ENCODE measurements around the gene APOBEC3F.

The APOBEC3F gene

DNA sequence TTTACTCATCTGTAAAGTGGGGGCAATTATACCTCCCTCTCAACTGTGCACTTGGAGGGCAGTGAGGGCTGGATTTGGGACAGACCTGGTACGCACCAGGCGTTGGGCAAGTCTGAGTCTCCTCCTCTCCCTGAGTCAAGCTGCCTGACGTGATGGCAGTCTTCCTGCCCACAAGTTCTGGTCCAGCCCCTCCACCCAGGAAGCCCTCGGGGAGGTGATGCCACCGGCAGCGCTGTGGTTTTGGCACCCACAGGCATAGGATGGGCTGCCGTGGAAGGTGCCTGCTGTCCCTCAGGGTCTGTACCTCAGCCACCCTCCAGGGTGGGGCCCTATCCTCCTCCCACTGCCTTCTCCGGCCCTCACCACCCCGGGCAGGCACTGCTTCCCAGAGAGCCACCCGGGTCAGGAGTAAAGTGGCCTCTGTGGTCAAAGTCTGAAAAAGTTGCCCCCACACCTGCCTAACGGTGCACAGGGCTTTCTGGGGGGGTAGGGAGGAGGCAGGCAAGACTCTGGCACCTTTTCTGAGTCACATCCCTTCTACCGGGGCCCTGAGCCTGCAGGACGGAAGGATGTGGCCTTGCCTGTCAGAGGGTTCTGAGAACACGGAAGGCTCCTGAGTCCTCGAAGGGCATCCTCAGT lies 49.9 kb downstream of the APOBEC3F start:
- DNase-seq = no peak

DNA sequence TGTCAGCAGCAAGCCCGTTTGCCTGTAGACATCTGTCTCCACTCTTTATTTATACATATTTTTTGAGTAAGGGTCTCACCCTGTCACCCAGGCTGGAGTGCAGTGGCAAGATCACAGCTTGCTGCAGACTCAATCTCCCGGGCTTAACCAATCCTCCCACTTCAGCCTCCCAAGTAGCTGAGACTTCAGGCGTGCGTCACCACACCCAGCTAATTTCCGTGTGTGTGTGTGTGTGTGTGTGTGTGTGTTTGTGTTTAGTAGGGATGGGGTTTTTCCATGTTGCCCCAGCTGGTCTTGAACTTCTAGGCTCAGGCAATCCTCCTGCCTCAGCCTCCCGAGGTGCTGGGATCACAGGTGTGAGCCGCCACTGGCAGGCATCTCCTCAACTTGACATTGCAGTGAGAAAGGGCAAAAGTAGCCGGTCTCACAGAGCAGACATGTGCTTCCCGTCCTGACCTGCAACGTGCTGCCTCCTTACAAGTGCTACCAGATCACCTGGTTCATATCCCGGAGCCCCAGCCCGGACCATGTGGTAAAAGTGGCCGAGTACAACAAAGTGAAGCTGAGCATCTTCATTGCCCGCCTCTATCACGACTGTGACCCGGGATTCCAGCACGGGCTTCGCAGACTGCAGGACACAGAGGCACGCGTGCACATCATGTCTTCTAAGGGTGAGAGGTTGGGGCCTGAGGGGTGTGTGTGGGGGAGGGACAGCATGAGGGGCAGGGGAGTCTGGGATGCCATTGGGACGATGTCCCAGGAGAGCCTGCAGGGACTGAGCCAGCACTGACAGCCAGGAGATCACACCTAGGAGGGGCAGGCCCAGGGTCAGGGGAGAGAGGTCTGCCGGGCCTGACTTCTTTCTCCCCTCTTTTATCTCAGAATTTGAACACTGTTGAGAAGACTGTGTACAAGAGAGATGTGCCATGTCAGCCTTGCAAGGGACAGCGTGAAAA lies 50.7 kb downstream of the APOBEC3F start:
- no peak for DNase-seq

DNA sequence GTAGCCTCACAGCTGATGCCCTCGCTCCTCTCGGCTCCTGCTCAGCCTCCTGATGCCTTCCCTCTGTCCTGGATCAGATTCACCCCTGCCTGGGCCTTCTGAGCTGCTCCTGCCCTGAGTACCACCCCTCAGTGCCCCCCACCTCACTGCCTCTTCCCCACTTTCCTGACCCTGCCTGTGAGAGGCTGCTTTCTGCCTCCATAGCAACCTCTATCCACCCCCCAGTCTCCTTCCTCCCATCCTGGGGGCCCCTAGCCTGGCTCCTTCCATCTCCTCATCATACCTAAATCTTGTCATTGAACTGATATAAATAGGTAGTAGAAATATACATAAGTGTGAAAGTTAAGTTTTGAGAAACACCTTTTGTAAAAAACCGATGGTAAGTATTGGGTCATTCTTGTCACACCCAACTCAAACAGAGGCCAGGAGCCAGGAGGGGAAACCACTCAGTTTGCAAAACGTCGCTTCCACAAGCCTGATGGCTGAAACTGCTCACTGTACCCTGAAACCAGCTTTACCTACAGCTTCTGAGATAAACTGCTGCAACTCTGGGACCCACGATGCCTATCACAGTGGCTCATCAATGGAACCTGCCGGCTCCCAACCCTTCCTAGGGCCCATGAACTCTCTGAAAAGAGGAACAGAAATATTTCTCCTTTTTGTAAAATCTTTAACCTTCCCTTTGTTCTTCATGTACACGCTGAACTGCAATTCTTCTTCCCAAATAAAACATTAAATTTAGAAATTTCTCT lies 51.6 kb downstream of the APOBEC3F start:
- no peak for DNase-seq

DNA sequence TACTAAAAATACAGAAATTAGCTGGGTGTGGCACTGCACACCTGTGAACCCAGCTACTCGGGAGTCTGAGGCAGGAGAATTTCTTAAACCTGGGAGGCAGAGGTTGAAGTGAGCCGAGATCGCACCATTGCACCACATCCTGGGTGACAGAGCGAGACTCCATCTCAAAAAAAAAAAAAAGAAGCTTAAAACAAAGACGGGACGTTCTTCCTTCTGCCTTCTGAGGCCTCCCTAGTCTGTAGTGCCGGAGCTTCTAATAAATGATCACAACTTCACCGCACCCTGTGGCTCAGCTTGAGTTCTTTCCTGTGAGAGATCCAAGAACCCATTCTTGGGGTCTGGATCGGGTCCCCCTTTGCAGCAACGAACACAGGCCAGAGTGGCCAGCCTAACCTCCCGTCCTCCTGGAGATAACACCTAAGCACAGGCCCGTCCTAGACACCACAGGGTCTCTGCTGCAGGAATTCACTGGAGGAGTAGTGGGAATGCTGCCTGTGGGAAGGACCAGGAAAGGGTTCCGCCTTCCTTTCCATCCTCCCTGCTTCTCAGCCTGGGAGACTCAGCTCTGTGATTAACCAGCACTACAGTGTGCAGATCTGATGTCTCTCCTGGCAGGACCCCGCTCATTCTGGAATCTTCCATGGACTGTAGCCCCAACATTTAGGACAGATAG lies 54.2 kb downstream of the APOBEC3F start:
- no peak for DNase-seq

DNA sequence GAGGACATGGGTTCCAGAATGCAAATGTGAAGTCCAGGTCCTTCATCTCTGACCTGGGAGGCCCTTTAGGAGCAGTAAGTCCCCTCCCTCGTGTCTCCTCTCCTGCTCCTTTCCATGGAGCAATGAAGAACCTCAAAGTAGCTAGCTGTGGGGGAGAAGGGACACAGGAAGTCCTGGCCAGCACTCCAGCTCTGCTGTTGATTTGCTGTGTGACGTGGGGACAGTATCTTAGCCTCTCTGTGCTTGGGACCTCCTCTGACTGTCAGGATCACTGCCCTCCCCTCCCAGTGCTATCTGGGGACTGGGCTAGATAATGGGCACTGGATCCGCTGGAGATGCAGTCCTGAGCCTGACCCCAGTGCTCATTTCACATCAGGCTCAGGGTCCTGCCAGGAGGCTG lies 55.3 kb downstream of the APOBEC3F start:
- DNase-seq = no peak

DNA sequence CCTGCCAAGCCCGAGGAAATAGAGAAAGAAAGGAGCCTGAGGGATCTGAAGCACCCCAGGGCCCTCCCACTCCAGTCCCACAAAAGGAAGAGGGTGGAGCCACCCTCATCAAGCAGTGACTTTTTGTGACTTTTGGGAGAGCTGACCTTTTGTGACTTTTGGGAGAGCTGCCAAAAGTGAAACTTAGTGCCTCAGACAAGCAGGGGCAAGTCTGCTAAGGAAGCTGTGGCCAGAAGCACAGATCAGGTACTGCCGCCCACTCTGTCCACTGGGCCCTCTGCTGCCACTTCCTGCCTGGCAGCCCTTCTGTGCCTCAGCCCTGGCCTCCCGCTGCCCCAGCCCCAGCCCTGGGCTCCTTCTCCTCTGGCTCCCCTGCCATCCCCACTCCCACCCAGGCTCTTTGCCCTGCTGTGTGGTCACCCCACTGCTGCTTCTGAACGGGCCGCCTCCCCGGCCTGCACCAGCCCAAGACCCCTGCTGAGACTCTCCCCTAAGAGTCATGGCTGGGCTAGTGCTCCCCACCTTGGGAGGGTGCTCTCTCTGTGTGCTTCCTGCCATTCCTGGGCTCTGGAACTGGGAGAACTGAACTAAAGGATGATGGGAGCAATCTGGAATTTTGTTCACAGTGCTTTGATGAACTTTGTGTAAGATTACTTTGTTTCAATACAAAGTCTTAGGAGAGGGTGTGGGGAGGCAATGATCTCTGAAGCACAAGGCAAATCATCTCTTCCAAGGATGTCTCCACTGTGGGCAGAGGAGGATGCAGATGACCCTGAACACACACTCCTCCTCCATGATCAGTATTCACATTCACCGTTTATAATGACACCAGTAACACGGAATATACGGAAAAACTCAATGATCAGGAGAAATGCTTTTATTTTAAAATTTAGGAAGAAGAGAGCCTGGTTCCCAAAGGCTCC lies 56.7 kb downstream of the APOBEC3F start, which contains the start of gene APOBEC3H:
APOBEC3H (plus strand) TSS at position 147 of the 923 bp plus-strand sequence. CDS start 3,035 bp downstream, outside the sequence.
- peak in 3 of 56 donors; percentile 3 to 20 (median 4) for DNase-seq

DNA sequence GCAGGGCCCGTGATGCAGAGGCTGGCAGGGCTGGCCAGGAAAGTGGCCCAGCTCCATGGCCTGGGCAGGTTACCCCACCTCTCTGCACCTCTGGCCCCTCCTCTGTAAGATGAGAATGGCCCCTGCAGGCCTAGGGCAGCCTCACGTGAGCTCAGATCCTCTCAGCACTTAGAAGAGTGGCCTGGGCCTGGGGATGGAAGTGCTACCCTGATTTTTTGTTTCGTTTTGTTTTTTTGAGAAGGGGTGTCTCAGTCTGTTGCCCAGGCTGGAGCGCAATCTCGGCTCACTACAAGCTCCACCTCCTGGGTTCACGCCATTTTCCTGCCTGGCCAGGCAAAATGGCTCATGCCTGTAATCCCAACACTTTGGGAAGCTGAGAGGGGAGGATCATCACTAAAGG lies 57.4 kb downstream of the APOBEC3F start:
- no peak for DNase-seq

DNA sequence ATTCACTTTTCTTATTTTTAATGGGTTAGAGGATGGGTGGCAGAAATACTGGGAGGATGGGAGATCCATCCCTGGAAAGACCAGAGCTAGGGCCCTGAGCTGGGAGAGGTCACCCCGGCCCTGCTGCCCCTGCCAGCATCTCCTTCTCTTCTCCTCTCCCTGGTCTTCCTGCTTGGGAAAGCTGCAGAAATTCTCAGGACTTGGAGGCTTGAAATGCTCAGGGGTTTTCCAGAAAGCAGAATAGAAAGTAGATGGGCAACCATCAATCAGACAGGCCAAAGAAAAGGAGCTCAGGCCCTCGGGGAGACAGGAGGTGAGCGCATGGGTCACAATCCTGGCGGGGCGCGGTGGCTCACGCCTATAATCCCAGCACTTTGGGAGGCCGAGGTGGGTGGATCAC lies 57.9 kb downstream of the APOBEC3F start:
- DNase-seq = no peak

DNA sequence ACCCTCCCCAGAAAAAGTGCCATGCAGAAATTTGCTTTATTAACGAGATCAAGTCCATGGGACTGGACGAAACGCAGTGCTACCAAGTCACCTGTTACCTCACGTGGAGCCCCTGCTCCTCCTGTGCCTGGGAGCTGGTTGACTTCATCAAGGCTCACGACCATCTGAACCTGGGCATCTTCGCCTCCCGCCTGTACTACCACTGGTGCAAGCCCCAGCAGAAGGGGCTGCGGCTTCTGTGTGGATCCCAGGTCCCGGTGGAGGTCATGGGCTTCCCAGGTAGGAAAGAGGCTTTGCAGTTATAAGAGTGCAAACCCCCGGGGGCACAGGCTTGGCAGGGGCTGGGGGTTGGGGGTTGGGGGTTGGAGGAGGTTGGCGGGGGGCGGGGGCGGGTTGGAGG lies 60.6 kb downstream of the APOBEC3F start:
- DNase-seq = no peak

DNA sequence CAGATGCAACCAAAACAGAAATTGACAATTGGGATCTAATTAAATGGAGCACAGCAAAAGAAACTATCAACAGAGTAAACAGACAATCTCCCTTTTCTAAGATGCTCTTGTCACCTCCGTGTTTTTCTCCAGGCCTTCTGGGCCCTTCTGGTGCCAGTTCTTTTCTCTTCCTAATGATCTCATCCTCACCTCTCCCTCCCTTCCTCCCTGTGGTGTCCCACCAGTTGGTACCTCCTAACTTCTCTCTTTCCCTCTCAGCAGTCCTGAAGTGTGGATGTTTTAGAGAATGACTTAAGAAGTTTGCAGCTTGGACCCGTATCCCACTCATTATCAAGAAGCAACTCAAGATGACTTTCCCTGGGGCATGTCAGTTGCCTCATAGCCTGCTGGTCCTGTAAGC lies 62.8 kb downstream of the APOBEC3F start:
- DNase-seq = no peak

All from amygdala (tissue), 56 donors.